HEK293 (cell line): ENCODE data around the gene CR1.

Source experiments
- CTCF ChIA-PET: fragments of 350-600 bp; formaldehyde crosslinking; extraction: SDS; loops from one replicate; lab custom pipeline; 2021; ENCODE audit warnings: antibody characterized with exemption; lab: Yijun Ruan, JAX
- POLR2A ChIA-PET: fragments of 300-600 bp; formaldehyde crosslinking; extraction: SDS; loops from one replicate; lab custom pipeline; 2020; ENCODE audit warnings: antibody characterized with exemption, inconsistent platforms; lab: Yijun Ruan, JAX
- H3K27ac ChIP-seq: fragments of 200-500 bp; sonication (Bioruptor generic); 2 replicates; pipeline ENCODE4 v1.5.1; 2014; ENCODE audit warnings: low read depth, low read length, control low read depth, inconsistent platforms; ENCODE audit errors: extremely low read depth
- H3K36me3 ChIP-seq, 2 experiments: fragments of 200-500 bp in 1 of 2; sonication (Bioruptor generic) in 1 of 2; 1 replicate in 1 of 2; 2 replicates in 1 of 2; pipeline ENCODE4 v1.5.1; 2014 to 2017; ENCODE audit warnings: inconsistent platforms in 2 of 2, low read length in 2 of 2; ENCODE audit not compliant: control insufficient read depth in 2 of 2, insufficient read depth in 1 of 2
- H3K4me1 ChIP-seq: fragments of 200-500 bp; sonication (Bioruptor generic); 2 replicates; pipeline ENCODE4 v1.5.1; 2014; ENCODE audit warnings: mild to moderate bottlenecking, low read length, inconsistent platforms; ENCODE audit not compliant: control insufficient read depth, insufficient read depth
- H3K4me3 ChIP-seq: 2 replicates; pipeline ENCODE4 v1.5.1; 2011; ENCODE audit warnings: low read depth, mild to moderate bottlenecking, control low read depth, low read length, moderate library complexity
- H3K9me3 ChIP-seq: fragments of 200-500 bp; sonication (Bioruptor generic); 2 replicates; pipeline ENCODE4 v1.5.1; 2014; ENCODE audit warnings: low read depth, low read length, inconsistent platforms; ENCODE audit not compliant: control insufficient read depth, insufficient read depth
- PRDM10 ChIP-seq: fragments of 450-650 bp; formaldehyde crosslinking; IDR thresholded peaks from 2 replicates; pipeline ENCODE4 v1.5.1; 2016; ENCODE audit warnings: missing biosample characterization, missing genetic modification characterization
- SALL2 ChIP-seq: fragments of 450-650 bp; formaldehyde crosslinking; IDR thresholded peaks from 2 replicates; pipeline ENCODE4 v1.5.0; 2017; ENCODE audit warnings: missing biosample characterization, mild to moderate bottlenecking, missing genetic modification characterization, borderline replicate concordance
- SCRT2 ChIP-seq: fragments of 450-650 bp; formaldehyde crosslinking; IDR thresholded peaks from 2 replicates; pipeline ENCODE4 v1.5.1; 2016; ENCODE audit warnings: missing biosample characterization, missing genetic modification characterization
- SP7 ChIP-seq: fragments of 450-650 bp; formaldehyde crosslinking; IDR thresholded peaks from 2 replicates; pipeline ENCODE4 v1.5.1; 2016; ENCODE audit warnings: missing biosample characterization, missing genetic modification characterization
- ZBTB48 ChIP-seq: fragments of 450-650 bp; formaldehyde crosslinking; IDR thresholded peaks from 2 replicates; pipeline ENCODE4 v1.5.1; 2016; ENCODE audit warnings: missing biosample characterization, missing genetic modification characterization
- ZFP3 ChIP-seq: fragments of 450-650 bp; formaldehyde crosslinking; IDR thresholded peaks from 2 replicates; pipeline ENCODE4 v1.5.1; 2016; ENCODE audit warnings: low read depth, missing biosample characterization, missing genetic modification characterization
- ZNF112 ChIP-seq: fragments of 450-650 bp; formaldehyde crosslinking; IDR thresholded peaks from 2 replicates; pipeline ENCODE4 v1.5.0; 2017; ENCODE audit warnings: missing biosample characterization, missing genetic modification characterization
- ZNF155 ChIP-seq: fragments of 450-650 bp; formaldehyde crosslinking; IDR thresholded peaks from 2 replicates; pipeline ENCODE4 v1.5.1; 2016; ENCODE audit warnings: missing biosample characterization, missing genetic modification characterization
- ZNF202 ChIP-seq: fragments of 450-650 bp; formaldehyde crosslinking; IDR thresholded peaks from 2 replicates; pipeline ENCODE4 v1.5.1; 2016; ENCODE audit warnings: missing biosample characterization, missing genetic modification characterization, borderline replicate concordance
- ZNF223 ChIP-seq: fragments of 450-650 bp; formaldehyde crosslinking; IDR thresholded peaks from 2 replicates; pipeline ENCODE4 v1.5.1; 2016; ENCODE audit warnings: missing biosample characterization, missing genetic modification characterization
- ZNF391 ChIP-seq: fragments of 450-650 bp; formaldehyde crosslinking; IDR thresholded peaks from 2 replicates; pipeline ENCODE4 v1.5.1; 2016; ENCODE audit warnings: low read depth, missing biosample characterization, missing genetic modification characterization, borderline replicate concordance
- ZNF654 ChIP-seq: fragments of 450-650 bp; formaldehyde crosslinking; IDR thresholded peaks from 2 replicates; pipeline ENCODE4 v1.5.1; 2016; ENCODE audit warnings: low read depth, missing biosample characterization, missing genetic modification characterization
- ZNF704 ChIP-seq: fragments of 450-650 bp; formaldehyde crosslinking; IDR thresholded peaks from 2 replicates; pipeline ENCODE4 v1.5.1; 2016; ENCODE audit warnings: missing biosample characterization, missing genetic modification characterization
- ZNF830 ChIP-seq: fragments of 450-650 bp; IDR thresholded peaks from 2 replicates; pipeline ENCODE4 v1.5.0; 2018; ENCODE audit warnings: missing biosample characterization, missing genetic modification characterization, low read depth, mild to moderate bottlenecking, moderate library complexity
- TF ChIP-seq, protein P1 (sequence below): fragments of 450-650 bp; formaldehyde crosslinking; IDR thresholded peaks from 2 replicates; pipeline ENCODE4 v1.5.1; 2016; ENCODE audit warnings: missing biosample characterization, missing genetic modification characterization
- TF ChIP-seq, protein P2 (sequence below): fragments of 450-650 bp; formaldehyde crosslinking; IDR thresholded peaks from 2 replicates; pipeline ENCODE4 v1.5.1; 2017; ENCODE audit warnings: missing biosample characterization, missing genetic modification characterization
- TF ChIP-seq, protein P3 (sequence below): fragments of 450-650 bp; formaldehyde crosslinking; IDR thresholded peaks from 2 replicates; pipeline ENCODE4 v1.5.1; 2016; ENCODE audit warnings: missing biosample characterization, missing genetic modification characterization

Gene CR1

DNA sequence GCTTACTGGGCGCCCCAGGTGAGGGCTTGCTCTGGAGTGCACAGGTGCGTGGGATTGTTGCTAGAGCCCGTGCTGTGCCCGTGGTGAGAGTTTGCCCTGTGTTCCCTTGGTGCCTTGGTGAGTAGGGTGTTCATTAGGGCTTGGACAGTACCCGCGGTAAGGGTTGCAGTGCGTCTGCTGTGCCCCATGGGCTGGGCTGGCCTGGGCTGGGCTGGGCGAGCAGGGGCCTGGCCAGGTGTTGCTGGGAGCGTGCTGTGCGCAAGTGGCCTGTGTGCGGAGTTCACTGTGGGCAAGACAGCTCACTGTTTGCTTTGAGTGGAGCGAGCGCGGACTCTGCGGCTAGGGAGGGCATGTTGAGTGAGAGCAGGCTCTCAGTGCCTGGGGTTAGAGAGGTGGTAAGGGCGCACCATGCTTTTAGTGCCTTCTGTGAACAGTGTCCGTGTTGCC, 149.7 kb downstream of the CR1 start:
- Histone ChIP-seq H3K36me3 (no peaks in the 10 kb centered on the region), H3K9me3 (no peaks in the 10 kb centered on the region), H3K27ac (no peak overlapping the region), H3K4me3 (peak overlapping the region; percentile 56; the same call in 1 of the 2 replicates), H3K4me1 (no peaks in the 10 kb centered on the region)
- ChIA-PET POLR2A (no interaction called here), CTCF (interaction anchor here (0.6 to 1.0 kb wide), 3 partner anchors 15 to 28 kb away, joined by 3 read pairs; no protein-coding TSS in a partner anchor)
- TF ChIP-seq, protein P1, sequence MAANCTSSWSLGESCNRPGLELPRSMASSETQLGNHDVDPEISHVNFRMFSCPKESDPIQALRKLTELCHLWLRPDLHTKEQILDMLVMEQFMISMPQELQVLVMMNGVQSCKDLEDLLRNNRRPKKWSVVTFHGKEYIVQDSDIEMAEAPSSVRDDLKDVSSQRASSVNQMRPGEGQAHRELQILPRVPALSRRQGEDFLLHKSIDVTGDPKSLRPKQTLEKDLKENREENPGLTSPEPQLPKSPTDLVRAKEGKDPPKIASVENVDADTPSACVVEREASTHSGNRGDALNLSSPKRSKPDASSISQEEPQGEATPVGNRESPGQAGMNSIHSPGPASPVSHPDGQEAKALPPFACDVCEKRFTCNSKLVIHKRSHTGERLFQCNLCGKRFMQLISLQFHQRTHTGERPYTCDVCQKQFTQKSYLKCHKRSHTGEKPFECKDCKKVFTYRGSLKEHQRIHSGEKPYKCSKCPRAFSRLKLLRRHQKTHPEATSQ (tag by site-specific recombination) = no peak
- TF ChIP-seq ZNF112 (tag by site-specific recombination) (no peak), SP7 (no peak), ZBTB48 (tag by site-specific recombination) (no peak), SALL2 (tag by site-specific recombination) (no peak), ZNF155 (no peak), ZNF202 (no peak), PRDM10 (tag by site-specific recombination) (no peak), ZFP3 (tag by site-specific recombination) (no peak), ZNF223 (no peak)
- TF ChIP-seq, protein P2, sequence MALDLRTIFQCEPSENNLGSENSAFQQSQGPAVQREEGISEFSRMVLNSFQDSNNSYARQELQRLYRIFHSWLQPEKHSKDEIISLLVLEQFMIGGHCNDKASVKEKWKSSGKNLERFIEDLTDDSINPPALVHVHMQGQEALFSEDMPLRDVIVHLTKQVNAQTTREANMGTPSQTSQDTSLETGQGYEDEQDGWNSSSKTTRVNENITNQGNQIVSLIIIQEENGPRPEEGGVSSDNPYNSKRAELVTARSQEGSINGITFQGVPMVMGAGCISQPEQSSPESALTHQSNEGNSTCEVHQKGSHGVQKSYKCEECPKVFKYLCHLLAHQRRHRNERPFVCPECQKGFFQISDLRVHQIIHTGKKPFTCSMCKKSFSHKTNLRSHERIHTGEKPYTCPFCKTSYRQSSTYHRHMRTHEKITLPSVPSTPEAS (tag by site-specific recombination) = no peak
- TF ChIP-seq, all 188 proteins: peak for 0

DNA sequence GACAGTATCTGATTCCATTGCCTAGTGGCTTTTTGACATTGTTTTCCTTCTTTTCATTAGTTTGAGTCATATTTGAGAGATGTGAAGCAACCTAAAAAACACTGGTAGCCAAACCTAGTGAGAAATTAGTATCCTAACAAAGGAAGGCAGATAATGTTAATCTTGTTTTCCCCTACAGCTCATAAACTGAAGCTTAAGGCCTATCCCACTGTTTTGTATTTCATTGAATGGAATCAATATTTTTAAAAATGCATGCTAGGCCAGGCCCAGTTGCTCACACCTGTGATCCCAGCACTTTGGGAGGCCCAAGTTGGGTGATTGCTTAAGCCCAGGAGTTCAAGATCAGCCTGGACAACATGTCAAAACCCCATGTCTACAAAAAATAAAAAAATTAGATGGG, 150.2 kb downstream of the CR1 start:
- ChIA-PET POLR2A (no interaction called here), CTCF (interaction anchor here (0.6 to 0.7 kb wide), 2 partner anchors 15 to 27 kb away, joined by 3 read pairs; no protein-coding TSS in a partner anchor)
- Histone ChIP-seq H3K4me3 (no peak overlapping the region), H3K9me3 (no peaks in the 10 kb centered on the region), H3K4me1 (no peaks in the 10 kb centered on the region), H3K27ac (no peak overlapping the region), H3K36me3 (no peaks in the 10 kb centered on the region)
- TF ChIP-seq SCRT2 = no peak
- no peak for TF ChIP-seq ZNF704 (tag by site-specific recombination)
- no peak for TF ChIP-seq ZNF654 (tag by site-specific recombination)
- TF ChIP-seq ZNF830 (tag by site-specific recombination) = no peak
- TF ChIP-seq, protein P3, sequence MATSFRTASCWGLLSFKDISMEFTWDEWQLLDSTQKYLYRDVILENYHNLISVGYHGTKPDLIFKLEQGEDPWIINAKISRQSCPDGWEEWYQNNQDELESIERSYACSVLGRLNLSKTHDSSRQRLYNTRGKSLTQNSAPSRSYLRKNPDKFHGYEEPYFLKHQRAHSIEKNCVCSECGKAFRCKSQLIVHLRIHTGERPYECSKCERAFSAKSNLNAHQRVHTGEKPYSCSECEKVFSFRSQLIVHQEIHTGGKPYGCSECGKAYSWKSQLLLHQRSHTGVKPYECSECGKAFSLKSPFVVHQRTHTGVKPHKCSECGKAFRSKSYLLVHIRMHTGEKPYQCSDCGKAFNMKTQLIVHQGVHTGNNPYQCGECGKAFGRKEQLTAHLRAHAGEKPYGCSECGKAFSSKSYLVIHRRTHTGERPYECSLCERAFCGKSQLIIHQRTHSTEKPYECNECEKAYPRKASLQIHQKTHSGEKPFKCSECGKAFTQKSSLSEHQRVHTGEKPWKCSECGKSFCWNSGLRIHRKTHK = no peak
- no peak for TF ChIP-seq ZNF391
